KMS-11 (cell line): ENCODE data around the gene CCDC91.

ENCODE experiments used
- H2AFZ ChIP-seq: fragments of 200-600 bp; sonication (generic); 2 replicates; pipeline ENCODE4 v1.6.1; 2016; ENCODE audit warnings: antibody characterized with exemption, mixed run types, low read depth
- H3K27ac ChIP-seq: fragments of 200-600 bp; sonication (generic); 2 replicates; pipeline ENCODE4 v1.6.1; 2016; ENCODE audit warnings: mild to moderate bottlenecking, mixed run types
- H3K27me3 ChIP-seq: fragments of 200-600 bp; sonication (generic); 2 replicates; pipeline ENCODE4 v1.6.1; 2017; ENCODE audit warnings: mild to moderate bottlenecking, low read depth, mixed run types, moderate library complexity; ENCODE audit not compliant: insufficient read depth
- H3K36me3 ChIP-seq: fragments of 200-600 bp; sonication (generic); 2 replicates; pipeline ENCODE4 v1.6.1; 2017; ENCODE audit warnings: mild to moderate bottlenecking, mixed run types; ENCODE audit not compliant: insufficient read depth
- H3K4me1 ChIP-seq: fragments of 200-600 bp; sonication (generic); 2 replicates; pipeline ENCODE4 v1.6.1; 2016; ENCODE audit warnings: mild to moderate bottlenecking, low read depth, mixed run types; ENCODE audit not compliant: poor library complexity, severe bottlenecking
- H3K4me2 ChIP-seq: fragments of 200-600 bp; sonication (generic); 2 replicates; pipeline ENCODE4 v1.7.0; 2016; ENCODE audit warnings: mild to moderate bottlenecking, mixed run types
- H3K4me3 ChIP-seq: fragments of 200-600 bp; sonication (generic); IDR thresholded peaks from 2 replicates; pipeline ENCODE4 v1.6.1; 2017; ENCODE audit warnings: low read depth, low read length, mixed read lengths; ENCODE audit not compliant: insufficient read depth
- H3K79me2 ChIP-seq: fragments of 200-600 bp; sonication (generic); 2 replicates; pipeline ENCODE4 v1.6.1; 2016; ENCODE audit warnings: low read depth, mixed run types; ENCODE audit not compliant: insufficient read depth
- H3K9ac ChIP-seq: fragments of 200-600 bp; sonication (generic); 2 replicates; pipeline ENCODE4 v1.6.1; 2016; ENCODE audit warnings: mild to moderate bottlenecking, mixed run types
- H4K20me1 ChIP-seq: fragments of 200-600 bp; sonication (generic); 2 replicates; pipeline ENCODE4 v1.6.1; 2016; ENCODE audit warnings: mild to moderate bottlenecking, mixed run types; ENCODE audit not compliant: insufficient read depth
- CTCF ChIP-seq: fragments of 200-600 bp; sonication (generic); conservative IDR thresholded peaks from 2 replicates; pipeline ENCODE4 v1.6.1; 2017; ENCODE audit warnings: low read depth, mild to moderate bottlenecking, antibody characterized with exemption, low read length, moderate library complexity, mixed read lengths

The CCDC91 gene

GRCh38 chr12:28149279-28149678, 41.0 kb upstream of the CCDC91 start:
- Histone ChIP-seq H3K9ac (no peak overlapping the region), H3K27ac (no peak overlapping the region), H3K27me3 (no peaks in the 10 kb centered on the region), H4K20me1 (no peaks in the 10 kb centered on the region), H3K4me3 (no peak overlapping the region), H3K4me2 (no peak overlapping the region), H2AFZ (no peak overlapping the region), H3K36me3 (no peaks in the 10 kb centered on the region), H3K79me2 (no peaks in the 10 kb centered on the region), H3K4me1 (no peaks in the 10 kb centered on the region)
- no peak for TF ChIP-seq CTCF

GRCh38 chr12:28156362-28156761, 33.9 kb upstream of the CCDC91 start:
- no peaks in the 10 kb centered on the region for H3K27me3 ChIP-seq
- H3K4me1 ChIP-seq, result no peaks in the 10 kb centered on the region
- H3K79me2 ChIP-seq, result no peaks in the 10 kb centered on the region
- TF ChIP-seq CTCF, result no peak
- H3K4me3 ChIP-seq, result no peak overlapping the region
- H3K27ac ChIP-seq, result no peak overlapping the region
- H4K20me1 ChIP-seq, result no peaks in the 10 kb centered on the region
- no peak overlapping the region for H2AFZ ChIP-seq
- H3K4me2 ChIP-seq, result no peak overlapping the region
- H3K36me3 ChIP-seq, result no peaks in the 10 kb centered on the region
- H3K9ac ChIP-seq, result no peak overlapping the region

GRCh38 chr12:28156804-28157203, 33.5 kb upstream of the CCDC91 start:
- Histone ChIP-seq H3K9ac (no peak overlapping the region), H3K27ac (no peak overlapping the region), H3K4me1 (no peaks in the 10 kb centered on the region), H3K36me3 (no peaks in the 10 kb centered on the region), H3K27me3 (no peaks in the 10 kb centered on the region), H3K79me2 (no peaks in the 10 kb centered on the region), H4K20me1 (no peaks in the 10 kb centered on the region), H2AFZ (no peak overlapping the region), H3K4me2 (no peak overlapping the region), H3K4me3 (no peak overlapping the region)
- no peak for TF ChIP-seq CTCF

- H2AFZ ChIP-seq, result no peak overlapping the region
- H3K9ac ChIP-seq, result no peak overlapping the region
- no peak overlapping the region for H3K4me3 ChIP-seq
- H3K4me1 ChIP-seq, result no peaks in the 10 kb centered on the region
- no peak overlapping the region for H3K27ac ChIP-seq
- H3K4me2 ChIP-seq, result no peak overlapping the region
- no peaks in the 10 kb centered on the region for H3K36me3 ChIP-seq
- TF ChIP-seq CTCF, result no peak
- no peaks in the 10 kb centered on the region for H4K20me1 ChIP-seq
- no peaks in the 10 kb centered on the region for H3K79me2 ChIP-seq
- H3K27me3 ChIP-seq, result no peaks in the 10 kb centered on the region
Observed at GRCh38 chr12:28158353-28158752, 31.9 kb upstream of the CCDC91 start.

GRCh38 chr12:28159688-28160087, 30.6 kb upstream of the CCDC91 start:
- Histone ChIP-seq H2AFZ (no peak overlapping the region), H3K4me2 (no peak overlapping the region), H4K20me1 (no peaks in the 10 kb centered on the region), H3K27me3 (no peaks in the 10 kb centered on the region), H3K4me3 (no peak overlapping the region), H3K79me2 (no peaks in the 10 kb centered on the region), H3K4me1 (no peaks in the 10 kb centered on the region), H3K27ac (no peak overlapping the region), H3K9ac (no peak overlapping the region), H3K36me3 (no peaks in the 10 kb centered on the region)
- TF ChIP-seq CTCF, result no peak
